Measurements from ENCODE around the gene SLC12A8.

SLC12A8 gene

DNA sequence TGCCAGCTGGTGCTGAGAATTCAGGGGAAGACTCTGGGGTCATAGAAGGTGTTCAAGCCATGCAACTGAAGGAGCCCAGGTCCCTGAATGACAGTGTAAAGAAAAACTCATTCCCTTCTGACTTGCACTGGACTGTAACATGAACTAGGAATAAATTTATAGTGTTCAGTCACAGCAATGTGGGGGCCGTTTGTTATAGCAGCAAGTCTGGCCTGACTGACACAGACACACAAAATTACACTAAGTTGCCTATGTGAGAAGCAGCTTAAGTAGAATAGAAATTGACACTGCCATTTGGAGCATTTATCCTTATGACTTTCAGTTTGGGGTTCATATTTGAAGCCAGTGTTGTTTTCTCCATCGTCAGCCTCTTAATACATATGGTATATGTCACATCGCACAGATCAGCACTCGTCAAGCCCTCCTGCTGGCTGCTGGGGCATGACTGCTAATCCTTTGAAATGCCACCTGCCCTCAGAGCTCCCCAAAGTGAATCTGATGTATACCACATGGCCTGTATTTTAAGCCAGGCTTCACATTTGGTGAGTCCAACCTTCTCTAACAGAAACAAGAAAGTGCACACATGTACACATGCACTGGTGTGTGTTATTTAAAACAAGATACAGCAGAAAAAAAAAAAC is 139.7 kb downstream of the SLC12A8 start:
- DNase-seq = no peak

DNA sequence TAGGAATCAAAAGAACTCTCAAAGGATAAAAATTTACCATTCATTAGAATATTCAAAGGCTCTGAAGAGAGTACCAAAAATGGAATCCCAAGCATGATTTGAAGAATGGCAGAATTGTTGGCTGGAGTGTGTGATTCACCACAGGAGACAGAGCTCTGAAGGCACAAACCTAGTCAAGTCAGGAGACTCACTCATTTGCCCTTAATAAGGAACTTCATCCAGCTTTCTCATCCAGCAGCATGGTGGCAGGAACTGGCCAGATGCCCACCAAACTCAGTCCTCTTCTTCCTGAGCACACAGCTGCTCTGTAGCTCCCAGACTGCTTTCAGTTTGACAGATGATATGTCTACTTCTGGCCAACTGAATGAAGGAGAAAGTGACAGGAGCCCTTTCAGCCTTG is 140.2 kb downstream of the SLC12A8 start:
- no peak for DNase-seq

DNA sequence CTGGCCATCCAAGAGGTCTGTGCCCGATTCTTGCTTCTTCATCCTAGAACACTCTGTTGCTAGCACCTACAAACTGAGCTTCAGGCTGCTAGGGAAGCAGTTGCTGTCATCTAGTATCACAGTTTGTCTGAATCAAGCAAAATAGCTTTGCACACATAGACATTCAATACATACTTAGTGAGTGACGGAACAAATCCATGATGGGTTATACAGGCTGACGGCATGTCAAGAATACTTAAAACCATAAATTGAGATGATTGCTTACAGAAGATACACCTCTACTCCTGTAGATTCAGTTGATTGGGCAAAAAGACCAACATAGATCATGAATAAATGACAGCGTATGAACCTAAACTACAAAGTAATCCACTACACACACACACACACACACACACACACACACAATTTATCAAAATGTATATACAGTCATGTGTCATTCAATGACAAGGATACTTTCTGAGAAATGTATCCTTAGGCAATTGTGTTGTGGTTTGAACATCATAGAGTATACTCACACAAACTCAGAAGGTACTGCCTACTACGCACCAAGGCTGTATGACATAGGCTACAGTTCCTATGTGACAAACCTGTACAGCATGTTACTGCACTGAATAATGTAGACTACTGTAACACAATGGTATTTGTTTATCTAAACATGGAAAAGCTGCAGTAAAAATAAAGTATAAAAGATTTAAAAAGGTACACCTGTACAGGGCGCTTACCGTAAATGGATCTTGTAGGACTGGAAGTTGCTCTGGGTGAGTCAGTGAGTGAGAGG is 142.4 kb downstream of the SLC12A8 start:
- no peak for DNase-seq

DNA sequence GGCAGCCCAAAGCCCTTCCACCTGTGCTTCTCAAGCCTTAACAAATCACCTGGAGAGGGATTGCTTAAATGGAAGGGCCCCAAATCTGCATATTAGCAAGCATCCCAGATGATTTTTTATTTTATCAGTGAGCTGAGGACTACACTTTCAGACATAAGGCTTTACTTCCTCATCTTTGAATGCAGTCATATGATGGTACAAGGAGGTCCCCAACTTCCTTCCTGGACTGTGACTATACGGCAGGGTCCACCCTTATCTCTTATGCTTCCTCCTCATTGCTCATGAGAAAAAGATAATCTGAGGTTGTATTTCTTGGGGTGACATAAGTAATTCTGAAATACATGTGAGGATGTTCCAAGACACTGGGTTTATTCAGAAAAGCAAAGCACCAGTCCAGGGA is 143.1 kb downstream of the SLC12A8 start:
- no peak for DNase-seq

DNA sequence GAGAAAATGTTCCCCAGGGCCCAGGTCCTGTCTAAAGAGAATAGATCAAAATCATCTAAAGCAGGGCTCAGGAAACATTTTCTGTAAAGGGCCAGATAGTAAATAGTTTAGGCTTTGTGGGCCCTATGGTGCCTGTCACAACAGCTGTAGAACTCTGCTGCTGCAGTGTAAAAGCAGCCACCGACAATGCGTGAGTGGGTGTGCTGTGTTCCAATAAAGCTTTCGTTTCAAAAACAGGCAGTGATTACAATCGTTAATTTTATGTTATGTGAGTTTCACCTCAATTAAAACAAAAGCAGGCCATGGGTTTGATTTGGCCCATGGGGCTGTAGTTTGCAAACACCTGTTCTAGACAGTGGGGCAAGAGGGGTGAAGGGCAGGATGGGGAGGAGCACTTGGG is 144.3 kb downstream of the SLC12A8 start:
- no peak for DNase-seq

DNA sequence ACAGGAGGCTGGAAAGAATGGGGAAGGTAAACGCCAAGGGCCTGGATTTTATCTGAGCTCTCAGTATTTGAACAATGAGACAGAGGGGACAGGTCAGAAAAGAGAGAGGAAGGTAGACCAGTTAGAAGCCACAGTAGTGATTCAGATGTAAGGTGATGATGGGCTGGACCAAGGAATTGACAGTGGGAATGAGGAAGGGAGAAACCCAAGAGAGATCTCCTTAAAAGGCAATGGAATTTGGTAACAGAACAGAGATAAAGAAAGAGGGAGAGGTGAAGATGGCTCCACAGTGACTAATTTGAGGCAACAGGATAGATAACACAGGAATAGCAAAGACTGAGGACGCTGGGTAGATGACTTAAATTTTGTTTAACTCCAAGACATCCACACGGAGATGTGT is 145.3 kb downstream of the SLC12A8 start:
- no peak for DNase-seq

DNA sequence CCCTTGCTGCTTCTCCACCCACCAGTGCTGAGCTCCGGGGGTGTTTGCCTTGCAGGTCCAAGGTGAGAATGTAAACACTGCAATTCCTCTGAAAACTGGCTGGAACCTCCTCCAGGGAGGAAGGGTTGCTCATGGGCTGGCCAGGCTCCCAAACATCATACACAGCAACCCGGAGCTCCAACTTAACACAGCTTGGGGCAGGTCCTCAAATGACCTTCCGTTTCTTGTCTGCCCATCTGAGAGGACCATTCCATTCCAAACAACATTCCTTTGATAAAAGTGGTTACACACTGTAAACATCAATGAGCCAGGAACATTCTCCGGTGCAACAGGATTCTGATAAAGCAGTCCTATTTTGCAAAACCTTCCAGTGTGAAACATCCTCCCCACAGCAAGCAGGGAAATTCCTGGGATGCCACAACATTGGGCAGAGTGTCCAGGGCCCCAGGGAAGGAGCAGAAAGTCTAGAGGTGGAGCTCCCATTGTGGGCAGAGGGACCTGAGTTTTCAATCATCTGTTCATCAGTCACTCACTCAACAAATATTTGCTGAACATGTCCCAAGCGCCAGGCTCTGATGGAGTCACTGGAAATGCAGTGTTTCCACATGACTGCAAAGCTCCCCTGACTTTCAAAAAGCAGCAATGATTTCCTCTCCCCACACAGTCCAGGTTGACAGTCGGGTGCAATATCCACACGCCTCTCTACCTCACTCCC is 149.5 kb downstream of the SLC12A8 start:
- no peak for DNase-seq

DNA sequence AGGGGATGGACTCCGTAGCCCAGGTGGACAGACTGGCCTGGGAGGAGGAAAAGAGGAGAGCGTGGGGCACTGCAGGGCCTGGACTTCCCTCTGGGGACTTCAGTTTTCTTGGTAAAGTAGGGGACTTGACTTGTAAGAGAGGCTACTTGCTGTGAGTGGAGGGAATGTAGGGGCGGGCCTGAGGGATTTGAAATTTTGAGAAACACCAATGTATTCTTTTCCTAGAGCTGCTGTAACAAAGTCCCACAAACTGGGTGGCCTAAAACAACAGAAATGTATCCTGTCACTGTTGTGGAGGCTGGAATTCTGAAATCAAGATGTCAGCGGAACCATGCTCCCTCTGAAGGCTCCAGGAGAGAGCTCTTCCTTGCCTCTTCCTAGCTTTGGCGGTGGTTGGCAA is 150.9 kb downstream of the SLC12A8 start:
- no peak for DNase-seq

DNA sequence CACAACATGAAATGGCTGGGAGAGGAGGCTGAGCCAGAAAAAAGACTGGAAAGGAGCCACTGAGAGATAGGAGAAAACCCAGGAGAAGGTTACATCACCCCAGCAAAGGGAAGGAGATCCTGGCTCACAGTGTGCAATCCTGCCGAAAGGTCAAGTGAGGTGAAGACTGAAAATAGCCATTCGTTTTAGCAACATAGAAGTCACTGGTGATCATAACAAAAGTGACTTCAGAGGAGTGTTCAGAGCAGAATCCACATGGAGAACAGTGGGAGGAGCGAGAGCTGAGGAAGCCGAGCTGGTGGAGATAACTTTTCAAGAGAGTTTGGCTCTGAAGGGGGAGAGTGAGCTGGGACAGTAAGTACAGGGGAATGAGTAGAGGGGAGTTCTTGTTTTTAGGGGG is 151.4 kb downstream of the SLC12A8 start:
- no peak for DNase-seq

DNA sequence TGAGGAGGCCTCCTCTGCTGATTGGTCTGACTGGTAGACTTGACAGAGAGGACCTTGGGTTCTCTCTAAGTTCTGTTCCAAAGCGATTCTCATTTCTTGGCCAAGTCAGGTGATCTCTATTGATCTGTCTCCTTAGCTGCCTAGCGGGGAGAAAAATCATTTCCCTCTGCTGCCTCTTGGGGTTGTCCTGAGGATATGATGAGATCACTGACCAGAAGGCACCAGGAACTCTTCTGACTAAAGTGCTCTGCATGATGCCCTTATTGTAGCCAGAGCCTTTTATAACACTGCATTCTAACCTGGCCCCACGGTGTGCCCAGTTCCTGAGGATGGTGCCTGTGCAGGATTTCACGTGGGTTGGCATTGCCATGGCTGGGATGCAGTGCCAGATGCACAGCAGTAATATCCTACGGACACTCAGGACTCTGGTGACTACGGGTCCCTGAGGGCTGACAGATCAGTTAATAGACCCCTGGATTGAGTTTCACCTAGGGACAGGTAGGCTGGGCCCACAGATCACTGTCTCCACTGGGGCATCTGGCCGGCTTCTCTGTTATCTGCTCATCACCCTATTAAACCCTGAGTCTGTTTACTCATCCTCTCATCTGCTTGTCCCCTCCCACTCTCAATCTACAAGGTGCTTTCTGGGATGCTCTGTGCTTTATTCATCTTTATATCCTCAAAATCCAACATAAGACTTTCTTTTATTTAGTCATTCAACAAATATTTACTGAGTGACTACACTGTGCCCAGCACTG is 152.9 kb downstream of the SLC12A8 start:
- DNase-seq = no peak

DNA sequence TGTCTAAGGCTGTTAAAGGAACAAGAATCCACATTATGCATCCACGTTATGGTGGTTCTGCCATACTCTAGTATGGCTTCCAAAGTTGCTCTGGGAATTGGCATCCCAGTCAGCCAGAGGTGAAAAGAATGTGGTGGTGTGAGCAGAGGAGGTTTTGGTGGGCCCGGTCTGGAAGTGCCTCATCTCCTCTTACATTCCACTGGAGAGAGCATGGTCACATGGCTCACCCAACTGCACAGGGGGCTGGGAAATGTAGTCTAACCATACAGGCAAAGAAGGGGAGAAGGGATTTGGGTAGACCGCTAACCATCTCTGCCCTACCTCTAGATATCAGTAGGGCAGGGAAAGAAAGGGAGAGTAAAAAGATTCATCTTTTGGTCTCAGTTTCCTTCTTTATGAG is 153.6 kb downstream of the SLC12A8 start:
- DNase-seq = no peak

DNA sequence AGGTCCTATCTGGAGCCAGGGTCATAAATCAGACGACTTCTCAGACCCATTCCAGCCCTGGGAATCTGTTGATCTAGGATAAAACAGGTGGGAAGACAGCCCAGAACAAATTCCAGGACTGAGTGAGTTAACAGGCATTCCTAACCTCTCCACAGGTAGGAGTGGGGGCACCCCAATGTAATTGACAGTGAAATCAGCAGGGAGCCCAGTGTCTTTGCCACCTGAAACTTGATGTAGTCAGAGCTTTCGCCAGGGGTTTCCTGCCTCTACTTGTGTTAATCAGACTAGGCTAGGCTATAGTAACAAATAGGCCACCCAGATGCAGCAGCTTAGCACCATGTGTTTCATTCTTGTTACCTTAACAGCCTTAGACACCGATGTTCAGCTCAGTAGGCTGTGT is 154.0 kb downstream of the SLC12A8 start:
- no peak for DNase-seq

DNA sequence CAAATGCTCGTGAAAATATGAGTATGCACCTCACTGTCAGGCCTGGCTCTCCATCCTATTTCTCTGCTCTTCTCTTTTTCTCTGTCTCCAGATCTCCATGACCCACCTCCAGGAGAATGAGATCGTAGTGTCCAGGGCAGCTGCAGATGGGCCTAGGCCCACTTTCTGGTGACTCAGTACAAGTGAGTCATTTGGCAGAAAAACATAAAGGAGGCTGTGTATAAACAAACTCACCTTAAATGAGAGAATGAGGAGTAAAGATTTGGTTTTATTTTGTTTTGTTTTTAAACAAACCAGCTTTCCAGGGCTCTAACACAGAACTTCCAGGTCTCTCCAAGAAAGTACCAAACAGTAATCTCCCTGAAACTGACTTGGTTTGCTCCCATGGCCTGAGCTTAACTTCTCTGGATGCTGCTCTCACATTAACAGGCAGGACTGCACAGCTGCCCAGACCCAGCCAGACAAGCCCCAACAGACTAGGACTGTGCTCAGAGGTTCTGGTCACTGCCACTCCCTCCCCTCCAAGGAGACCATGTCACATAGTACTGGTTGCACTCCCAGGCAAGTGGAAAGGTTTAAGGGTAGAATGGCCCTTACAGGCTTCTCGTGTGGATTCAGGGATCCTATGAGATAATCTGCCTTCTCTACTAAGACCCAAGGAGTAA is 155.2 kb downstream of the SLC12A8 start:
- DNase-seq = no peak

DNA sequence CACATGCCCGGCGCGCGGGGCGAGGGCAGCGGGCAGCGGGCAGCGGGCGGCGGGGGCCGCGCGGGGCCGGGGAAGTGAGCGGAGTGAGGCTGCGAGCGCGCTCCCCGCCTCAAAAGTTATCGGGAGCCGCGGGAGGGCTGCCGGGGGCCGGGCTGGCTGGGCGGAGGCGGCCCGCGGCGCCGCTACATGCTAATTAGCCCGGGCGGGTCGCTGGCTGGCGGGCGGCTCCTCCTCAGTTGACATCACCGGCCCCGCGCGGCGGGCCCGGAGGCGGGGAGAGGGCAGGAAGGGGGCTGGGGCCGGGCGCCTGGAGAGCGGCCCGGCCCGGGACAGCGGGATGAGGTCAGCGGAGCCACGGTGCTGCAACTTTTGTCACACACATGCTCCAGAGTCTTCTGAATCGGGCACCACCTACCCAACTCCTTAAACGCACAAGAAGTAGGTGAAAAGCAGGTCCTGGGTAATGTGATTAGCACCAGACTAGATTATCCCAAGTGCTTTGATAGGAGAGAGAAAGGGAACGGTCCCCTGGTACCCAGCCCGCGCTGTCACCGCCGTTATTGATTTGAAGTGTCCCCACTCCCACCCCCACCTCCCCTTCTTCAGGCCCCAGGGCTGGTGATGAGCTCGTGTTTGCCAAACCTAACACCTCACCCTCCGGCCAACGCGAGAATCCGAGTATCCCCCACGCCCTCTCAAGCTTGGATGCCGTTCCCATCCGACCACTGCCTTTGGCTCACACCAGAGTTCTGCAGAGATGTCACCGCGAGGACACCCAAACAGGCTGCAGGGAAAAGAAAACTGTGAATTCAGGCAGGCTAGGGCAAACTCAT is 156.4 kb downstream of the SLC12A8 start, which contains the start of gene HEG1:
HEG1 (minus strand) TSS at position 85 of the 833 bp plus-strand sequence. CDS start 107 bp downstream, outside the sequence.
- DNase-seq = peak; percentile 79

DNA sequence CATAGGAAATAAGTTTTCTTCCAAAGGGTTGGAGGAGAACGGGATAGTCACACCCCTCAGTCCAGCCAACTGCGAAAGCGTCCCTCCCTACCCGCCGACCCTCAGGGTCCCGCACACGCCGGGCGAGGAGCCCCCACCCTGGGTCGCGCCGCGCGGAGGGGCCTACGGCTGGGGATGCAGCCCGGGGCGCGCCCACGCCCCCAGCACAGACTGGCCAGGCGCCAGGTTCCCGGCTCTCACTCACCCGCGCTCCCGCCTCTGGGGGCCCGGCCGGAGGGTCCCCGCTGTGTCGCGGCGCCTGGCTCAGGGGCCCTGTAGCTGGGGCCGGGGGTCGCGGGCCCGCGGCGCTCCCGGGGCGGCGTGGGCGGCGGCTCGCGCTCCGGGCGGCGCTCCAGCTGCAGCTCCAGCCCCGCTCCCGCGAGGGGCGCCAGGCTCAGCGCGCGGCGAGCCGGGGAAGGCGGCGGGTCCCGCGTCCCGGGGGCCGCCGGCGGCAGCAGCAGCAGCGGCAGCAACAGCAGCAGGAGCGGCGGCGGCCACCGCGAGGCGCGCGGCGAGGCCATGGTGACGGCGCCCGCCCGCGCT is 157.1 kb downstream of the SLC12A8 start:
- peak; percentile 45 for DNase-seq

DNA sequence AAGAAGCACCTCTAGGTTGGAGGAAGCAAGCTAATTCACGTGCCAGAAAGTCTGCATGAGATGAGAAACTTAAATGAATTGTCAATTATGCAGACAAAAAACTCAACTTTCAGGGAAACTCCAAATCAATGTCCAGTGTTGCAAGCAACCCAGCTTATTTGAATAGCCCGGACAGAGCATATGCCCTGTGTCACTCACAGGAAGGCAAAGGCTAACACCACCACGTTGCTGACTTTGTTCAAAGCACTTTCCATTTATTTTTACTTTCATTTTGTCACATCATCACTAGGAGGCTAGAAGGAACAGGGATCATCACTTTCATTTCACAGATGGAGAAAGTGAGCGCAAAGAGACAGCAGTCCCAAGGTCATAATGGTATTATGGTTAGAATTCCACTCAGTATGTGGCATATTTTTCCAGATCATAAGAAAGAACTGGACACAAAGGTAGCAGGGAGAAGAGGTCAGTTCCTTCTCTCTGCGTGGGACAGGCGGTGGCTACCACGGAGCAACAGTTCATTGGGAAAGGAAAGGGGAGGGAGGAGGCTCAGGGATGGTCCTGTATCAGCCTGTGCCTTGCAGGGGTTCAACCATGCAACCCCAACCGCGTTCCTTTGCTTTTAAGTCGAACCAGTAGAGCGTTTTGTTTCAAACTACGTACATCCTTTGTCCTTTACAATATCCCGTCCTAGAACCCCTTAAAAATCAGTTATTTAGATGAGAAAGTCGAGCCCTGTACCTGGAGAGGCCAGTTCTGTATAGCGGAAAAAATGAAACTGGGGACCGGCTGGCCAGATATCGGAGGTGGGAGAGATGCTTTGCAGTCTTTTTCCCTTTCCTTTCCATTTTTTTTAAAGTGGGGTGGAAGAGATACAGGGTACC is 157.9 kb downstream of the SLC12A8 start:
- DNase-seq = no peak

DNA sequence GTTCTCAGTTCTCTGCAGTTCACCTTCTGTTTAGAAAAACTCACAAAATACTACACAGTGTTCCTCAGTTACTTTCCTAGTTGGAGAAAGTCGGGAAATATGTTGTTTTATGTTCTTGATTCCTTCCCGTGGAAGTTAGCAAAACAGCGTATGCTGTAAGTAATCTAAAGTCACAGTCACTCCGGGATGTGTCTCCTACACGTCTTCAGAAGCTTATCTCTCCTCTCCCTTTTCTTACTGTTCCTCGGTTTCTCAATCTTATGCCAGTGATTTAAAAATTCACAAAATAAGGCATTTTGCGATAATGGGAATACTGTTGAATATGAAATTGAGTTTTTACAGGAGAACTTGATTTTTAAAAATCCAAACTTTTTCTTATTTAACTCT is 158.5 kb downstream of the SLC12A8 start:
- DNase-seq = no peak

DNA sequence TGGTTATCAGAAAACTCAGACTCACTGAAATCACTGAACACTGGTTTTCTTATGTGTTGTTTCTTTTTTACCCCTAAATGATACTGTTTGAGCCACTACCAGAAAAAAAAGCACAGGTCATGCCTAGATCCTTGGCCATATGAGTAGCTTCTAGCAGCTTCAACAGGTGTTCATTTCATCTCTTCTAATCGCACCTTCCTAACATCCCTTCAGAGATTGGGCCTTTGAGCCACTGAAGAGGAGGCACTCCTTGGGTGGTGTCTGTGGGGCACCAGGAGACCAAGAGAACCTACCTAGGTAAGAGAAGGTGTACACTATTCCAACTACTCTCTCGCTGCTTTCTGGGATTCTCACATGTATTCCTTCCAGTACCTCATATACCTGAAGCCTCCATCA is 159.2 kb downstream of the SLC12A8 start:
- no peak for DNase-seq

DNA sequence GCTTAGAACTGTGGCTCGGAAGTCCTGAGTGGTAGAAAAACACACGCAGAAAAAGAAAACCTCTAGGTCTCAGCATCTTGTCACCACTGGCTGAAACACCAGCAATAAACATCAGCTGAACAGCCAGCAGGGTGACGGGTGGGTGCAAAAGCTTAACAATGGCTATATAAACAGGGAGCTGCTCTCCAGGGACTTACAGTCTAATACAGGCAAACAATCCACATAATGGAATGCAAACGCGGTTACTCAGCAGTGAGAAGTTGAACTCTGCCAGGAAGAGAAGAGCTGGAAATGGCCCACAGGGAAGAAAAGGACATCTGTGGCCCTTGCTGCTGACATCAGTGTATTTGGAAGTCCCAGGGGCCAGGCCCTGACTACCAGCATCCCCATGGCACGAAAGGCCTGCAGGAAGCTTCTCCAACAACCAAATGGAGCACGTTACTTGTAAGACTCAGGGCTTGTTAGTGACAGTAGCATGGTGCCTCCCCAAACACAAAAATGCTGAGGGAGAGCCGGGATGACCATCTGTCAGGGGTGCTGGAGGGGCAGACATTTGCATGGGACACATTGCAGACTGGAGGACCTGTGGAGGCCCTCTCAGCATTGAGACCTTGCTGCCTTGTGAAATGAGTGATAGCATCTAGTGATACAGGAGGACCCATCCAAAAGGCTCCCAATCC is 159.8 kb downstream of the SLC12A8 start:
- no peak for DNase-seq
